RWPE1 (cell line): ENCODE data around the gene SOX18.

Source experiments
- CTCF ChIA-PET: fragments of 350-600 bp; sonication (Branson Sonifier 250); formaldehyde crosslinking; extraction: SDS; loops from one replicate; lab custom pipeline; 2021; lab: Yijun Ruan, JAX
- POLR2A ChIA-PET: fragments of 400-600 bp; formaldehyde crosslinking; extraction: SDS; loops from one replicate; lab custom pipeline; 2020; ENCODE audit warnings: antibody characterized with exemption; ENCODE audit not compliant: low non-redundant PET; lab: Yijun Ruan, JAX
- DNase-seq: peaks from one replicate; pipeline ENCODE4 v3.0.0; 2012; ENCODE audit warnings: low spot score
- H3K27ac ChIP-seq: fragments of 450-650 bp; 2 replicates; pipeline ENCODE4 v1.5.1; 2017
- TF ChIP-seq, protein P1 (sequence below): fragments of 450-650 bp; conservative IDR thresholded peaks from 2 replicates; pipeline ENCODE4 v1.5.1; 2017; ENCODE audit warnings: low read depth, mild to moderate bottlenecking

Gene SOX18

DNA sequence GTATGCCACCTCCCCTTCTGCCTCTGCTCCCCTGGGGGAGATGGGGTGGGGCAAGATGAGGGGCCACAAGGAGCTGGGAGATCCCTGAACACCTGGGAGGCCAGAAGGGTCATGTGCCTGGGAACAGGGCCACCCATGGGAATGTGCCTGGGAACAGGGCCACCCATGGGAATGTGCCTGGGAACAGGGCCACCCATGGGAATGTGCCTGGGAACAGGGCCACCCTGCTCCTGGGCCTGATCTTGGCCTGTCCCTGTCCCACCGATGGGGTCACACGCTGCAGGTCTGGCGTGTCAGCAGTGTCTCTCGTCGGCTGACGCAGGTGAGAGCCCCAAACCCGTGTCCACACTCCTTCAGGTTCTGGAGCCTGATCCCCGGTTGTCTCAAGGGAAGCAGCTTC lies 25.5 kb upstream of the SOX18 start:
- CTCF ChIA-PET, result interaction anchor here (0.6 to 0.7 kb wide), 2 partner anchors 12 to 41 kb away, joined by 3 to 5 read pairs; no protein-coding TSS in a partner anchor
- TF ChIP-seq, protein P1, sequence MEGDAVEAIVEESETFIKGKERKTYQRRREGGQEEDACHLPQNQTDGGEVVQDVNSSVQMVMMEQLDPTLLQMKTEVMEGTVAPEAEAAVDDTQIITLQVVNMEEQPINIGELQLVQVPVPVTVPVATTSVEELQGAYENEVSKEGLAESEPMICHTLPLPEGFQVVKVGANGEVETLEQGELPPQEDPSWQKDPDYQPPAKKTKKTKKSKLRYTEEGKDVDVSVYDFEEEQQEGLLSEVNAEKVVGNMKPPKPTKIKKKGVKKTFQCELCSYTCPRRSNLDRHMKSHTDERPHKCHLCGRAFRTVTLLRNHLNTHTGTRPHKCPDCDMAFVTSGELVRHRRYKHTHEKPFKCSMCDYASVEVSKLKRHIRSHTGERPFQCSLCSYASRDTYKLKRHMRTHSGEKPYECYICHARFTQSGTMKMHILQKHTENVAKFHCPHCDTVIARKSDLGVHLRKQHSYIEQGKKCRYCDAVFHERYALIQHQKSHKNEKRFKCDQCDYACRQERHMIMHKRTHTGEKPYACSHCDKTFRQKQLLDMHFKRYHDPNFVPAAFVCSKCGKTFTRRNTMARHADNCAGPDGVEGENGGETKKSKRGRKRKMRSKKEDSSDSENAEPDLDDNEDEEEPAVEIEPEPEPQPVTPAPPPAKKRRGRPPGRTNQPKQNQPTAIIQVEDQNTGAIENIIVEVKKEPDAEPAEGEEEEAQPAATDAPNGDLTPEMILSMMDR, result no peak
- POLR2A ChIA-PET, result interaction anchor here (1.0 kb wide), 1 partner anchor 12 kb away, joined by 3 read pairs; the partner anchor contains the start of gene TCEA2

DNA sequence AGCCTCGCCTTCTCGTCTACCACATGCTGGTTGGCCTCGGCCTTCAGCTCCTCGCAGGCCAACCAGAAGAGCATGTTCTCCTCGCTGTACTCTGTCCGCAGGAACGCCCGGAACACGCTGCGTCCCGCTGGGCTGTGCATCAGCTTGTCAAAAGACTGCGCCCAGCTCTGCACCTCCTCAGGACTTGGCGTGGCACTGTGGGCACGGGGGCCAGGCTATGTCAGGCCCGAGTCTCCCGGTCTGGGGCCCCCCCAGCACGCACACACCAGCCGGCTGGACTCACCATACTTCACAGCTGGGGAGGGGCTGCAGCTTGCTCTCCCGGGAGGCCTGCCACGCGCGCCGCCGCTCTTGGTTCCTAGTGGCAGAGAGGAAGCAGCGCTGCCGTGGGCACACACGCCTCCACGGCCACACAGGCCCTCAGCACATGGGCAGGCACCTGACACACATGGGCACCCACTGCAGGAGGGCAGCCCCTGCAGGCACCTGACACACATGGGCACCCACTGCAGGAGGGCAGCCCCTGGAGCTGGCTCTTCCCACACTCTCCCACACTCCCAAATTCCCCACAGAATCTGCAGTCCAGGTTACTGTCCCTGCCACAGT lies 24.8 kb upstream of the SOX18 start:
- ChIA-PET POLR2A (no interaction called here), CTCF (interaction anchor here (0.6 to 3.6 kb wide), 5 partner anchors 9 to 101 kb away, joined by 5 to 18 read pairs (median 6); partner anchors contain the start of gene LKAAEAR1)
- H3K27ac ChIP-seq, result peak overlapping the region; percentile 47
- no peak for DNase-seq
- TF ChIP-seq, protein P1, result no peak

More for the DNA sequence above, 25.5 kb upstream of the SOX18 start:
- H3K27ac ChIP-seq, result peak overlapping the region; percentile 47
- DNase-seq, result no peak

DNA sequence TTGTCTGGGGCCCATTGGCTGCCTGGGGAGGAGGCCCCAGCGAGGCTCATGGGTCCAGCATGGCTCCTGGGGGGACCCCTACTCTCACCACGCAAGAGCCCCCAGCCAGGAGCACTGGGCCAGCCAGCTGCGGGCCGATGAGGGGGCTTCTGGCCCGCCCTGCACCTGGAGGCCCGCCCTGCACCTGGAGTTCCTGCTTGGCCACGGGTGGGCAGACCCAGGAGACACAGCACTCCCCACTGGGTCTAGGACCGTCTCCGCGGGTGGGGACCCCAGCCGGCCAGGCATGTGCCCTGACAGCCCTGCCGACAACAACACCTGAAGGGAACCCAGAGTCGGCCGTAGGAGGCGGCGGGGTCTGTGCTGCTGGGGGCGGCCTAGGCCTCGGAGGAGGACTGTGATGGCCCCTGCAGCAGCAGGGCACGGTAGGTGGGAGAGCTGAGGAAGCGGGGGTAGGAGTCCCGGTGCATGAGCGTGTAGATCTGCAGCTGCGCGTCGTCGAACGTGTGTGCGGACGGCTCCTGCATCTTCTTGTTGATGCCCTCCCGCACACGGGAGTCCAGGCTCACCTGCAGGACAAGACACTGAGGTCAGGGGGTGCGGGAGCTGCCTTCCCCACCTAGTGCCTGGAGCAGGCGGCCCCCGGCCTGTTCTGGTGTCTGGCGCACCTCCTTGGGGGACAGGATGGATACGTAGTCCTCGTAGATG lies 24.2 kb upstream of the SOX18 start:
- H3K27ac ChIP-seq, result peak overlapping the region; percentile 47

DNA sequence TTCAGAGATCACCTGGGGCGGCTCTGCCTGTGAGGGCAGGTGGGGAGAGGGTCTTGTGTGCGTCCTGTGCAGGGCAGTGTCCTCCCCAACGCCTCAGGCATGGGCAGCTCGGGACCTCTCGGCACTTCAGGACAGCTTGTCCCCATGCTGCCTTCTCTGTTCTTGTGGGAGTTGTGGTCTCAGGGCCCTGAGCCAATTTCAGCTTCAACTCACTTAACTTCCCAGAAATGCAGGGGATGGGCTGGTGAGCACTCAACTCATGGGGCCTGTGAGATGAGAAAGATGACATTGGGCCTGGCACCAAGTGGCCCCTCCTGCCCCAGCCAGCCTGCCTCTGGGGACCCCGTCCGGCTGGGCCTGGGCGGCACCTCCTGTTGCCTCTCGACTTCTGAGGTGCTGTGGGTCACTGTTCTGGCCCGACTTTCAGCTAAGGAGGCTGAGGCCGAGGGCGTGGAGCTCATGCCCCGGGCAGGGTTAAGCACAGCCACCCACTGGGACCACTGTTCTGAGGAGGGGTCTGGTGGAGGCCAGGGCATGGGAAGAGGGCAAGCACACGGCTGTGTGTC lies 23.1 kb upstream of the SOX18 start:
- CTCF ChIA-PET, result interaction anchor here (0.8 to 3.6 kb wide), 5 partner anchors 9 to 34 kb away, joined by 3 to 18 read pairs (median 5); partner anchors contain the start of gene LKAAEAR1
- TF ChIP-seq, protein P1, result no peak
- POLR2A ChIA-PET, result no interaction called here
- peak overlapping the region; percentile 47 for H3K27ac ChIP-seq
- DNase-seq, result no peak

More for the DNA sequence above, 24.2 kb upstream of the SOX18 start:
- TF ChIP-seq, protein P1, result no peak
- POLR2A ChIA-PET, result no interaction called here
- DNase-seq, result no peak
- CTCF ChIA-PET, result interaction anchor here (0.6 to 3.6 kb wide), 6 partner anchors 8 to 203 kb away, joined by 3 to 18 read pairs (median 6); partner anchors contain the start of gene LKAAEAR1

DNA sequence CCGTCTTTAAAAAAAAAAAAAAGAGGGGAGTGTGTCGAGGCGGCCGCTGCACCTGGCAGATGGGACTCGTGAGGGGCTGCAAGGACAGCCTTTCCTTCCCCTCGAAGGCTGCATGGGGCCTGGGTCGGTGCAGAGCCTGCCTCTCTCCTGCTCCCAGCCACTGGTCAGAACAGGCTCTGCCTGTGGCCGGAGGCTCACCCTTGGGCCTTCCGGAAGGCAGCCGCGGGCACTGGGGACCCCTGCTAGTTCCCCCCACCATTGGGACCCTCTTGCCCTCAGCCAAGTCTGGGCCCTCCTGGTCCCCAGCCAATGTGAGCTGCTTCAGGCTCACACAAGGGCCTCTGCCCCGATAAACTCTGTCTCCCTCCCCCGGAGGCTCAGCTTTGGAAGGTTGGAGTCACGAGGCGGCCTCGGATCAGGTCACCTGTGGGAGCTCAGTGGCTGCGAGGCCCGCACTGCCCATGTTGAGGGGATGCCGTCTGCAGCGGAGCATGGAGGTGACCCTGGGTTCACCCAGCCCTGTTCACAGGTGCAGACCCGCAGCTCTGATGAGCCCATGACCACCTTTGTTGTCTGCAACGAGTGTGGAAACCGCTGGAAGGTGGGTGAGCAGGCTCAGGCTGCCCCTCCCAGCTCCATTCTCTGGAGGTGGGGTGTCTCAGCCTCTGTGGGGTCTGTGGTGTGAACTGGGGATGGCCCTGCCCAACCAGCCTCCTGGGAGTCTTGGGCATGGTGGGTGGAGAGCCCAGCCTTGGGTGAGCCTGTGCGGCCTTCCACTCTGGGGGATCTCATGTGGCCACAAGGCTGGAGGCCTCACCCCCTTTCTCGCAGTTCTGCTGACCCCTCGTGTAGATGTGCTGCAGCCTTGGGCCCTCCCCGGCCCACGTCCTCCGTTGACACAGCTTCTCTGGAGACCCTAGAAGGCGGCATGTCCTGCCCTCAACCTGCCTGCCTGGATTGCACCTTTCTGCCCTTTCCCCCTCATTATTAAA lies 22.2 kb upstream of the SOX18 start:
- H3K27ac ChIP-seq, result peak overlapping the region; percentile 47
- TF ChIP-seq, protein P1, result no peak
- no peak for DNase-seq
- ChIA-PET POLR2A (interaction anchor here (0.5 kb wide), 1 partner anchor 64 kb away, joined by 4 read pairs; no protein-coding TSS in a partner anchor), CTCF (interaction anchor here (0.7 to 3.6 kb wide), 6 partner anchors 10 to 459 kb away, joined by 3 to 18 read pairs (median 4); partner anchors contain the start of gene LKAAEAR1)
